ENCODE data around the gene FOXJ3. TPM values are rescaled to one million over a fixed set of nuclear protein-coding genes. Genes with fewer than 3 reads are reported as not detected.

The FOXJ3 gene
- total and polyA plus RNA-seq, 2 of the 8 experiments (the other 6 are each of a cell fraction or from before 2014, with no cell fraction given) = 48.6 to 51.9 TPM

DNA sequence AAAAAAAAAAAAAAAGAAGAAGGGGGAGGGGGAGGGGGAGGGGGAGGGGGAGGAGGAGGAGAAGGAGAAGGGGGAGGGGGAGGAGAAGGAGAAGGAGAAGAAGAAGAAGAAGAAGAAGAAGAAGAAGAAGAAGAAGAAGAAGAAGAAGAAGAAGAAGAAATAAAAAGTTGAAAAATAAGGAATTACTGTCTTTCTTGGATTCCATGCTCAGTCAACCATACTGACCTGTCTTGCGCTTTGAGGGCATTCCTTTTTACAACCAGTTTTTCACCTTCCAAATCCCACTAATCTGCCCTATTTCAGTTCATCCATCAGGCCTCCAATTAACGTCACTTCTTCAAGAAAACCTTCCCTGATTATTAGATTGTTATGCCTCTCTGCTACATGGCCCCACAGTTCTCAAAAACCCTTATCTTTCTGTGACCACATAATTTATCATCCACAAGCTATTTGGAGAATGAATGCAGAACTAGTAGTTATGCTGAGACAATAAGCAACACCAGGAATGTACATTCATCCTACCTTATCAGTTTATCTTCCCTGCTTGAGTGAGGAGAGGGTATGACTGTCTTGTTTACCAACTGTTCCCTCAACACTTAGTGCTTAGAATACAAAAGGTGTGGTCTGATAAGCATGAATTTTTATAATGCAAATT, 113.0 kb downstream of the FOXJ3 start (continued):
- TF ChIP-seq CHD7 (IDR thresholded peaks at IDR 0.05; ENCODE audit: insufficient replicate concordance, low read length) = no peak
- TF ChIP-seq POLR2A (IDR thresholded peaks at IDR 0.05; ENCODE audit: control extremely low read depth in 1 of 2, low read depth in 2 of 2, low read length in 2 of 2) = no peak
- no peak for TF ChIP-seq JUN (IDR thresholded peaks at IDR 0.05; ENCODE audit: low read depth, low read length)
- no peak for TF ChIP-seq CBX5 (IDR thresholded peaks at IDR 0.05; ENCODE audit: low read depth, low read length)

All from H1 (cell line).